ENCODE data around the gene FPGT. TPM values are rescaled to one million over a fixed set of nuclear protein-coding genes. Genes with fewer than 3 reads are reported as not detected.

The FPGT gene
- total and polyA plus RNA-seq, 2 experiments from 2014 or later, result 2.6 to 4.2 TPM

GRCh38 chr1:74237035-74237434 is 39.0 kb downstream of the FPGT start:
- Histone ChIP-seq H3K4me1 (ENCODE audit: insufficient read depth) (no peaks in the 10 kb centered on the region), H2AFZ (no peak overlapping the region), H3K36me3 (ENCODE audit: insufficient read depth) (no peaks in the 10 kb centered on the region), H3K27ac (ENCODE audit: low read depth) (no peak overlapping the region), H3K79me2 (replicated peaks; ENCODE audit: insufficient read depth) (no peaks in the 10 kb centered on the region), H3K27me3 (ENCODE audit: insufficient read depth) (no peaks in the 10 kb centered on the region), H4K20me1 (replicated peaks; ENCODE audit: insufficient read depth) (no peaks in the 10 kb centered on the region), H3K4me3 (no peak overlapping the region), H3K4me2 (no peak overlapping the region), H3K9me2 (ENCODE audit: insufficient read depth) (no peaks in the 10 kb centered on the region), H3F3A (replicated peaks; ENCODE audit: low read depth) (no peaks in the 10 kb centered on the region)
- ATAC-seq (no peak), DNase-seq (ENCODE audit: low spot score) (no peak)
- Mint-ChIP-seq H3K4me1 (no peaks in the 10 kb centered on the region), H3K27ac (no peak overlapping the region), H3K4me3 (no peak overlapping the region), H3K9me3 (no peaks in the 10 kb centered on the region), H3K36me3 (ENCODE audit: low read depth) (no peaks in the 10 kb centered on the region), H3K27me3 (ENCODE audit: insufficient read depth, low read depth, poor library complexity) (no peaks in the 10 kb centered on the region)
- TF ChIP-seq ZNF331 (CRISPR knock-in tag; IDR thresholded peaks at IDR 0.05; ENCODE audit: low read depth) (no peak), NANOG (IDR thresholded peaks at IDR 0.05; ENCODE audit: borderline replicate concordance) (no peak), ETS1 (IDR thresholded peaks at IDR 0.05) (no peak), STAT1 (IDR thresholded peaks at IDR 0.05; ENCODE audit: unreplicated experiment) (no peak), POLR2AphosphoS5 (IDR thresholded peaks at IDR 0.05; ENCODE audit: low read depth) (no peak), CTCF (conservative IDR thresholded peaks at IDR 0.05; ENCODE audit: low read depth in 2 of 2) (no peak), REST (IDR thresholded peaks at IDR 0.05; ENCODE audit: unreplicated experiment) (no peak), EZH2phosphoT487 (IDR thresholded peaks at IDR 0.05; ENCODE audit: unreplicated experiment) (no peak)

- Histone ChIP-seq H3K27ac (ENCODE audit: low read depth) (no peak overlapping the region), H3K79me2 (replicated peaks; ENCODE audit: insufficient read depth) (no peaks in the 10 kb centered on the region), H3K27me3 (ENCODE audit: insufficient read depth) (0 out of 2 replicates have a peak, but pooled peaks cover under 1% of the 10 kb centered on the region), H3F3A (replicated peaks; ENCODE audit: low read depth) (no peaks in the 10 kb centered on the region), H3K9me2 (ENCODE audit: insufficient read depth) (no peaks in the 10 kb centered on the region), H3K36me3 (ENCODE audit: insufficient read depth) (no peaks in the 10 kb centered on the region), H2AFZ (no peak overlapping the region), H3K4me1 (ENCODE audit: insufficient read depth) (no peaks in the 10 kb centered on the region), H4K20me1 (replicated peaks; ENCODE audit: insufficient read depth) (no peaks in the 10 kb centered on the region), H3K4me2 (no peak overlapping the region), H3K4me3 (no peak overlapping the region)
- Mint-ChIP-seq H3K9me3 (no peaks in the 10 kb centered on the region; the same call in 2 of the 3 replicates), H3K27me3 (ENCODE audit: insufficient read depth, low read depth, poor library complexity) (no peaks in the 10 kb centered on the region), H3K27ac (no peak overlapping the region), H3K4me1 (no peaks in the 10 kb centered on the region), H3K36me3 (ENCODE audit: low read depth) (no peaks in the 10 kb centered on the region), H3K4me3 (no peak overlapping the region)
- ATAC-seq (no peak), DNase-seq (ENCODE audit: low spot score) (no peak)
- TF ChIP-seq REST (IDR thresholded peaks at IDR 0.05; ENCODE audit: unreplicated experiment) (no peak), CTCF (conservative IDR thresholded peaks at IDR 0.05; ENCODE audit: low read depth in 2 of 2) (no peak), ZNF114 (CRISPR knock-in tag; IDR thresholded peaks at IDR 0.05) (no peak)
Measured at GRCh38 chr1:74237787-74238186, 39.7 kb downstream of the FPGT start.

Data from GM23338 (cell line).